Osteoblast (primary cell): ENCODE results near the gene KIF9. TPM values are rescaled to one million over a fixed set of nuclear protein-coding genes. Genes with fewer than 3 reads are reported as not detected.
"Not testable (repeated sequence)": the region's sequence is repeated elsewhere in the genome, so short reads cannot be mapped to it uniquely, and the experiment has no call there.

Experiments used
- DNase-seq: peaks from one replicate; pipeline ENCODE4 v3.0.0; 2011; ENCODE audit warnings: low spot score, mixed read lengths; ENCODE audit not compliant: insufficient read length; ENCODE audit errors: missing footprints
- H2AFZ ChIP-seq: 2 replicates; pipeline ENCODE4 v1.6.0; 2011; ENCODE audit warnings: mild to moderate bottlenecking, low read length
- H3K27ac ChIP-seq: 2 replicates; pipeline ENCODE4 v1.5.1; 2011; ENCODE audit warnings: mild to moderate bottlenecking, low read depth, low read length, moderate library complexity
- H3K27me3 ChIP-seq: 2 replicates; pipeline ENCODE4 v1.6.0; 2012; ENCODE audit warnings: mild to moderate bottlenecking, control low read depth, inconsistent platforms, low read length, moderate library complexity; ENCODE audit not compliant: insufficient read depth
- H3K36me3 ChIP-seq: 2 replicates; pipeline ENCODE4 v1.5.1; 2011; ENCODE audit warnings: mild to moderate bottlenecking, low read length, control low read depth, moderate library complexity; ENCODE audit not compliant: insufficient read depth
- H3K4me1 ChIP-seq: 2 replicates; pipeline ENCODE4 v1.5.1; 2011; ENCODE audit warnings: mild to moderate bottlenecking, low read length, control low read depth, moderate library complexity; ENCODE audit not compliant: insufficient read depth
- H3K4me2 ChIP-seq: 2 replicates; pipeline ENCODE4 v1.6.0; 2011; ENCODE audit warnings: mild to moderate bottlenecking, low read length; ENCODE audit not compliant: insufficient read depth
- H3K4me3 ChIP-seq: fragments of 200-600 bp; sonication (generic); 3 replicates; pipeline ENCODE4 v1.5.1; 2012; ENCODE audit warnings: mild to moderate bottlenecking, low read length, inconsistent platforms; ENCODE audit not compliant: insufficient read depth
- H3K79me2 ChIP-seq: 2 replicates; pipeline ENCODE4 v1.6.0; 2012; ENCODE audit warnings: mild to moderate bottlenecking, low read length, control low read depth, inconsistent platforms; ENCODE audit not compliant: insufficient read depth
- H3K9me3 ChIP-seq: 2 replicates; pipeline ENCODE4 v1.5.1; 2011; ENCODE audit warnings: low read depth, low read length, control low read depth
- H4K20me1 ChIP-seq: 2 replicates; pipeline ENCODE4 v1.6.0; 2012; ENCODE audit warnings: mild to moderate bottlenecking, low read length, control low read depth; ENCODE audit not compliant: insufficient read depth
- CTCF ChIP-seq: IDR thresholded peaks from 2 replicates; pipeline ENCODE4 v1.5.1; 2011; ENCODE audit warnings: mild to moderate bottlenecking, low read depth, low read length, moderate library complexity; ENCODE audit errors: extremely low read depth
- total RNA-seq: library from RNA; depleted of rRNA; stranded (reverse); fragments of >200 nt; gene quantifications from 2 replicates; pipeline ENCODE4 v1.2.3, GENCODE V29; 2012

The KIF9 gene
- total RNA-seq, 1 donor = 5.1 TPM

GRCh38 chr3:47194994-47195393, 87.6 kb downstream of the KIF9 start:
- no peak for TF ChIP-seq CTCF
- H3K4me3 ChIP-seq = no peak overlapping the region
- no peaks in the 10 kb centered on the region for H3K4me1 ChIP-seq
- H4K20me1 ChIP-seq = no peaks in the 10 kb centered on the region
- no peaks in the 10 kb centered on the region for H3K9me3 ChIP-seq
- H3K79me2 ChIP-seq = no peaks in the 10 kb centered on the region
- H3K27me3 ChIP-seq = no peaks in the 10 kb centered on the region
- H3K27ac ChIP-seq = no peak overlapping the region
- H3K36me3 ChIP-seq = no peaks in the 10 kb centered on the region
- H3K4me2 ChIP-seq = no peak overlapping the region
- DNase-seq = no peak
- H2AFZ ChIP-seq = no peak overlapping the region

GRCh38 chr3:47193871-47194859, 88.4 kb downstream of the KIF9 start:
- Histone ChIP-seq H3K4me1 (no peaks in the 10 kb centered on the region), H3K4me2 (no peak overlapping the region), H3K9me3 (no peaks in the 10 kb centered on the region), H3K36me3 (no peaks in the 10 kb centered on the region), H3K4me3 (no peak overlapping the region), H3K79me2 (no peaks in the 10 kb centered on the region), H3K27me3 (no peaks in the 10 kb centered on the region), H3K27ac (no peak overlapping the region), H4K20me1 (no peaks in the 10 kb centered on the region), H2AFZ (no peak overlapping the region)
- no peak for DNase-seq
- no peak for TF ChIP-seq CTCF

GRCh38 chr3:47186285-47186684, 96.3 kb downstream of the KIF9 start:
- Histone ChIP-seq H3K4me1 (no peaks in the 10 kb centered on the region), H3K27me3 (no peaks in the 10 kb centered on the region), H3K4me2 (no peak overlapping the region), H4K20me1 (no peaks in the 10 kb centered on the region), H3K36me3 (no peaks in the 10 kb centered on the region), H3K4me3 (no peak overlapping the region), H3K27ac (no peak overlapping the region), H3K9me3 (no peaks in the 10 kb centered on the region), H2AFZ (no peak overlapping the region), H3K79me2 (no peaks in the 10 kb centered on the region)
- DNase-seq = no peak
- TF ChIP-seq CTCF = no peak

GRCh38 chr3:47181685-47182084, 100.9 kb downstream of the KIF9 start:
- not testable (repeated sequence) for H3K9me3 ChIP-seq, H3K27ac ChIP-seq, H3K79me2 ChIP-seq, DNase-seq, H3K36me3 ChIP-seq, H3K4me1 ChIP-seq, H2AFZ ChIP-seq, H3K27me3 ChIP-seq, H4K20me1 ChIP-seq, H3K4me3 ChIP-seq, H3K4me2 ChIP-seq

DNA sequence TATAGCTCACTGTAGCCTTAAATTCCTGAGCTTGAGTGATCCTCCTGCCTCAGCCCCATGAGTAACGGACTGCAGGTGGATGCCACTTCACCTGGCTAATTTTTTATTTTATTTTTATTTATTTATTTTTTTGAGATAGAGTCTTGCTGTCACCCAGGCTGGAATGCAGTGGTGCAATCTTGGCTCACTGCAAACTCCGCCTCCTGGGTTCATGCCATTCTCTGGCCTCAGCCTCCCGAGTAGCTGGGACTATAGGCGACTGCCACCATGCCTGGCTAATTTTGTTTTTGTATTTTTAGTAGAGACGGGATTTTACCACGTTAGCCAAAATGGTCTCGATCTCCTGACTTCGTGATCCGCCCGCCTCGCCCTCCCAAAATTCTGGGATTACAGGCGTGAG, 102.6 kb downstream of the KIF9 start:
- H3K27ac ChIP-seq, H3K79me2 ChIP-seq, H2AFZ ChIP-seq, H3K27me3 ChIP-seq, H3K4me2 ChIP-seq, H3K36me3 ChIP-seq, H3K4me3 ChIP-seq, H3K4me1 ChIP-seq, H4K20me1 ChIP-seq, H3K9me3 ChIP-seq, DNase-seq: not testable (repeated sequence)
